Erythroblast (primary cell): ENCODE data around the gene CDC42BPA.

ENCODE experiments used
- DNase-seq, 2 experiments: peaks; one replicate each; lab custom pipeline; 2025; lab: John Stamatoyannopoulos, UW
- GATA1 ChIP-seq: IDR thresholded peaks from 2 replicates; pipeline ENCODE4 v1.6.1; 2011; ENCODE audit warnings: low read depth, mild to moderate bottlenecking, control low read depth, low read length, moderate library complexity
- POLR2A ChIP-seq: IDR thresholded peaks from 2 replicates; pipeline ENCODE4 v1.6.1; 2011; ENCODE audit warnings: mild to moderate bottlenecking, low read length

CDC42BPA gene

GRCh38 chr1:227351443-227351842 lies 33.2 kb upstream of the CDC42BPA start:
- no peak for DNase-seq
- no peak for TF ChIP-seq POLR2A
- TF ChIP-seq GATA1, result no peak

DNA sequence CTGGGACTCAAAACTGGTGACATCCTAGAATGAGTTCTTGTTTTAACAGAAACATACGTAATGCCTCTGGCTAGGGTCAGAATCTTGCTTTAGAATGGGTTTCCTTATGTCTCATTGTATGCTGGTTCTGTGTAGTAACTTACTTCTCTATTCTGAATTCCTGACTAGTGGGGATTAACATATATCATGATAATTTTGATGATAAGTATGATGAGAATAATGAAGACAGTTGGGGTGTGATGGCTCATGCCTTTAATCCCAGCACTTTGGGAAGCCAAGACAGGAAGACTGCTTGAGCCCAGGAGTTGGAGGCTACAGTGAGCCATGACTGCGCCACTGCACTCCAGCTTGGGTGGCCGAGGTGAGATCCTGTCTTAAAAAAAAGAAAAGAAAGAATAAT lies 31.7 kb upstream of the CDC42BPA start:
- no peak for DNase-seq
- TF ChIP-seq POLR2A (no peak), GATA1 (no peak)

DNA sequence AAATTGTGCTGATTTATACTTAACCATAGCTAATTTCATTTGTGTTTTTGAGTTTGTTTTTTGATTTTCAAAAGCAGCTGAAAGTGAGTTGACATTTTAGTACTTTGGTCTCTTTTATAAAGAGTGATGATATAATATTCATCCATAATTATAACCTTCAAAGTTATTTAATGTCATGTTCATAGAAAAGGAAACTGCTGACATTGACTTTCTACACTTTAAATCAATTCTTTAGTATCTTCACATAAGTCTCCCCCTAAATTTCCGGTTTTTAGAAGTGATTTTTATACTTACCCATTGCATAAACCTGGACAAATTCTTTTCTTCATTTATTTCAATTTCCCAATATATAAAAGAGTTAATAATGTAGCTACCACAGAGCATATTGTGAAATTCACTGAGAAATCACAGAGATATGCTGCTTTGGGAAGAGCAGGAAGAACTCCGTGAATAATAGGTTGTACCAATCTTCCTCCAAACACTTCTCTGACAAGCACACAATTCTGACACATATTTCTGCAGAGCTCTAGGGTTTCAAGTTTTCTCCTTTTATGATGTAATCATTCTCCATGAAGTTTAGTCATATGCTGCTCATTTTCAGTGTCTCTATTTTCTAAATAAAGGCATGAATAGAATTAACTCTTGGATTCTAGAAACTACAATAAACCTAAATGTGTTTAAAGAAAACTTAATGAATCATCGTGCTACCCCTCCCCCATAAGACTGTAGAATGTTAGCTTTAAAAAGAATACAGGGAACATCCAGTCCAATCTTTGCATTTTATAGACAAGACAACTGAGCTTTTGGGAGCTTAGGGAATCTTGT lies 25.6 kb upstream of the CDC42BPA start:
- no peak for TF ChIP-seq GATA1
- TF ChIP-seq POLR2A, result no peak
- DNase-seq, result no peak

- DNase-seq, result no peak
- TF ChIP-seq POLR2A, result no peak
- TF ChIP-seq GATA1, result no peak
These were observed 24.9 kb upstream of the CDC42BPA start for GRCh38 chr1:227343206-227343605.

GRCh38 chr1:227342075-227342829 lies 24.0 kb upstream of the CDC42BPA start:
- DNase-seq, result peak in 1 of 2 experiments; percentile 16
- no peak for TF ChIP-seq GATA1
- TF ChIP-seq POLR2A, result no peak

DNA sequence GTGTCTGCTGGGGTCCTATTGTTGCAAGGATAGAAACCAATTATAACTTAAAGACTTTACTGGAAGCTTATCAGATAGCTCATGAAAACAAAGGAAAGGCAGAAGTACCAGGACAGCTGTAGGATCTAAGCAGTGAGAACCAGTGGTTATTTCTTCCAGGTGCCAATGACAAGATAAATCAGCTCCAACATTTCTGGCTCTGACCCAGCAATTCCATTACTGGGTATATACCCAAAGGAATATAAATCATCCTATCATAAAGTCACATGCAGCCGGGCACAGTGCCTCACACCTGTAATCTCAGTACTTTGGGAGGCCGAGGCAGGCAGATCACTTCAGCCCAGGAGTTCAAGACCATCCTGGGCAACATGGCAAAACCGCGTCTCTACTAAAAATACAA lies 17.8 kb upstream of the CDC42BPA start:
- DNase-seq, result peak in 1 of 2 experiments; percentile 42

DNA sequence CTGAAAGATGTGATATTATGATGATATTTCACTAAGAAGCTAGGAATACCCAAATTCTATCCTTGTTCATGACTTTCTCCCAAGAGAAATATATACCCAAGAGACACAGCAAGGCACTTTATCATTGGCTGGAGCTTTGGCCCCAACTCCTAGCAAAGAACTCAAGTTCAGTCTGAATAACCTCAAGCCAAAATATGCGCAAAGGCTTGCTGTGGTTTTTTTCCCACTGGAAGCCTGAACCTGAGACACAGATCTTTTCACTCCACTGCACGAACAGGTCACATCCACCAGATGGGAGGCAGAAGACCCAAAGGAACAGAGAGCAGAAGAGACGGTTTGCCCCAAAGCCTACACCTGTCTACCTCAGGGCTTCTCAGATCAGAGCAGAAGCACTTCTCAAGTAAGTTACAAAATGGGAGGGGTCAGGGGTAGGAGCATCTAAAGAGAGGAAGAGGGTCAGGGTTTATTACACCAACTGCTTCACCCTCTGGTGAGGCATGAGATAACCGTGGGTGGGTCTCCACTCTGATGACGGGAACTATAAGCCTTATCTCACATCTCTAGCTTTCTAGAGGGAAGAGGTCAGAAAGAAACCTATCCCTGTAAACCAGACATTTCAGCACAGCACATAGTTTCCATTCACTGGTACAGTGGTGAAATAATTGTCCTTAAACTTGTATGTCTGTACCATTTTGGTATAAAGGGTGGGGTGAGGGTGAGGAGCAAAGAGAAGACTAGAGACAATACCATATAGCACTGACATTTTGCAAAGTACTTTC lies 17.1 kb upstream of the CDC42BPA start:
- TF ChIP-seq POLR2A (no peak), GATA1 (no peak)
- peak; percentile 47 to 81 for DNase-seq

GRCh38 chr1:227333423-227333822 lies 15.1 kb upstream of the CDC42BPA start:
- TF ChIP-seq POLR2A (no peak), GATA1 (no peak)
- DNase-seq, result no peak

GRCh38 chr1:227330279-227331076 lies 12.2 kb upstream of the CDC42BPA start:
- TF ChIP-seq GATA1 (no peak), POLR2A (no peak)
- DNase-seq, result no peak

DNA sequence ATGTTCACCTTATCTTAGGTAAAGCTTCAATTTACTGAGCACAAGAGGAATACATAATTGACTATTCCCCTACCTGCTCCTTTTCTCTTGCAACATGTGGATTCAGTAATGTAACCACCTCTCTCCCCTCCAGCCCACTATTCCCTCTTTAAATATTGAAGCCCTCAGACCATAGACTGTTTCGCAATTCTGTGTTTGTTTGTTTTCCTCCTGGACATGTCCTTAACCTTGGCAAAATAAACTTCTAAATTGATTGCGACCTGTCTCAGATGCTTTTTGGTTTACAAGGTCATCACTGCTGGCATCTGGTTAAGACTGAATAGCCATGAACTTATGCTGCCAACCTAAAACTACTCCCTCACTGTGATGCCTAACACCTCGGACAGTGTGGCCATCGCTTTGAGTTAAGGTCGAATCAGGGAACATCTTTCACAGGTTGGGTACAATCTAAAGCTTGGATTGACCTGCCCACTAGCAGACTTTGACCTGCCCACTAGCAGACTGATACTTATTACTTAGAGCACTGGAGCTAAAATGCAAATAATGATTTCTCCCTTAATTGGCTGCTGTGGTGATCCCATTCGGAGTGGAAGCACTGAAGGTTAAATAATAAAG lies 10.2 kb upstream of the CDC42BPA start:
- TF ChIP-seq GATA1 (no peak), POLR2A (no peak)
- DNase-seq, result no peak

DNA sequence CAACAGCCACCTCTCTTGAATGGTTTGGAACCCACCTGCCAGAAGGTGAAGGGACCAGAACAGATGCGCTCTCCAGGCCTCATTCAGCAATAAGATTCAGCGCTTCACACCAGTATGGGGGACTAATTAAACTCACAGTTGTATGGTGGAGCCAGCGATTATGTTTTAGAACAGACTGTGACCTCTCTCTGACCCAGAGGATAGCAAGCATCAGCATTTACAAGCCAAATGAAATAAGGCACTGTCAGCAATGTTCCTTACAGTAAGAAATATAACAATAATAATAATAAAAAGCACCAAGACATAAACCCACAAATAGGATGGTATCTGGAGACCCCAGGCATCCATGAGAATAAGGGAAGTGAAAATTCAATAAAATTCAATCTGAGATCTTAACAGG lies 6.9 kb upstream of the CDC42BPA start:
- TF ChIP-seq GATA1 (no peak), POLR2A (no peak)
- no peak for DNase-seq

DNA sequence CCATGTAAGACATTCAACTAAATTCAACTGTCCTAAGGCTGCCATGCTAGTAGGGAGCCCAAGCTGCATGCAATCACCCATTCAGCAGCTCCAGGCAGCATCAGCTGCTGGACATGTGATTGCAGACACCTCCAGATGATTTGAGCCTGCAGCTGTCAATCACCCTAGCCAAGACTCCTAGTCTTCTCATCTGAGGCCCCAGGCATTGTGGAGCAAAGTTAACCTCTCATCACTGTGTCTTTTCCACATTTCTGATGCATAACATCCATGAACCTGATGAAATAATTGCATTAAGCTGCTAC lies 5.6 kb upstream of the CDC42BPA start:
- DNase-seq, result peak in 1 of 2 experiments; percentile 14
- TF ChIP-seq GATA1 (no peak), POLR2A (no peak)
